ENCODE measurements around the gene CCL27.

Gene CCL27

GRCh38 chr9:34669809-34670562 is 7.5 kb upstream of the CCL27 start:
- no peaks in the 10 kb centered on the region for H4K20me1 ChIP-seq (ENCODE audit: insufficient read depth, low read length, poor library complexity, severe bottlenecking)
- H3K4me3 ChIP-seq (ENCODE audit: low read length, poor library complexity, severe bottlenecking) = no peak overlapping the region
- TF ChIP-seq EZH2phosphoT487 (IDR thresholded peaks at IDR 0.05; ENCODE audit: borderline replicate concordance) = no peak
- TF ChIP-seq CTCF (conservative IDR thresholded peaks at IDR 0.05; ENCODE audit: low read length) = no peak
- no peaks in the 10 kb centered on the region for H3K27me3 ChIP-seq (ENCODE audit: insufficient read depth, low read length, poor library complexity, severe bottlenecking)
- H3K4me2 ChIP-seq (ENCODE audit: low read depth, low read length, poor library complexity, severe bottlenecking) = no peak overlapping the region
- H3K9ac ChIP-seq (ENCODE audit: low read depth, low read length, poor library complexity, severe bottlenecking) = no peak overlapping the region
- no peaks in the 10 kb centered on the region for H3K4me1 ChIP-seq (ENCODE audit: insufficient read depth, low read length, poor library complexity, severe bottlenecking)
- H3K79me2 ChIP-seq (ENCODE audit: insufficient read depth, low read length) = no peaks in the 10 kb centered on the region
- no peaks in the 10 kb centered on the region for H3K9me3 ChIP-seq (ENCODE audit: insufficient read depth, low read depth, low read length)
- no peaks in the 10 kb centered on the region for H3K9me2 ChIP-seq (replicated peaks; ENCODE audit: low read depth, low read length)
- H3F3A ChIP-seq (ENCODE audit: low read depth) = no peaks in the 10 kb centered on the region
- no peak overlapping the region for H2AFZ ChIP-seq (ENCODE audit: low read length)
- H3K36me3 ChIP-seq (ENCODE audit: insufficient read depth, low read length) = no peaks in the 10 kb centered on the region

GRCh38 chr9:34665381-34666250 is 3.2 kb upstream of the CCL27 start:
- Histone ChIP-seq H3K36me3 (ENCODE audit: insufficient read depth, low read length) (no peaks in the 10 kb centered on the region), H2AFZ (ENCODE audit: low read length) (peak overlapping the region; percentile 76), H3K79me2 (ENCODE audit: insufficient read depth, low read length) (no peaks in the 10 kb centered on the region), H3K4me2 (ENCODE audit: low read depth, low read length, poor library complexity, severe bottlenecking) (peak overlapping the region; percentile 62), H3K9ac (ENCODE audit: low read depth, low read length, poor library complexity, severe bottlenecking) (peak overlapping the region; percentile 43), H4K20me1 (ENCODE audit: insufficient read depth, low read length, poor library complexity, severe bottlenecking) (no peaks in the 10 kb centered on the region), H3K4me1 (ENCODE audit: insufficient read depth, low read length, poor library complexity, severe bottlenecking) (peaks cover 7% of the 10 kb centered on the region), H3F3A (ENCODE audit: low read depth) (no peaks in the 10 kb centered on the region), H3K9me2 (replicated peaks; ENCODE audit: low read depth, low read length) (no peaks in the 10 kb centered on the region), H3K27me3 (ENCODE audit: insufficient read depth, low read length, poor library complexity, severe bottlenecking) (no peaks in the 10 kb centered on the region), H3K4me3 (ENCODE audit: low read length, poor library complexity, severe bottlenecking) (peak overlapping the region; percentile 66), H3K9me3 (ENCODE audit: insufficient read depth, low read depth, low read length) (no peaks in the 10 kb centered on the region)
- TF ChIP-seq CTCF (conservative IDR thresholded peaks at IDR 0.05; ENCODE audit: low read length) (no peak), EZH2phosphoT487 (IDR thresholded peaks at IDR 0.05; ENCODE audit: borderline replicate concordance) (no peak)

- TF ChIP-seq CTCF (conservative IDR thresholded peaks at IDR 0.05; ENCODE audit: low read length) = no peak
- no peak for TF ChIP-seq EZH2phosphoT487 (IDR thresholded peaks at IDR 0.05; ENCODE audit: borderline replicate concordance)
- H3K9ac ChIP-seq (ENCODE audit: low read depth, low read length, poor library complexity, severe bottlenecking) = peak overlapping the region; percentile 43
- peaks cover 7% of the 10 kb centered on the region for H3K4me1 ChIP-seq (ENCODE audit: insufficient read depth, low read length, poor library complexity, severe bottlenecking)
- H3K27me3 ChIP-seq (ENCODE audit: insufficient read depth, low read length, poor library complexity, severe bottlenecking) = no peaks in the 10 kb centered on the region
- H3K9me3 ChIP-seq (ENCODE audit: insufficient read depth, low read depth, low read length) = no peaks in the 10 kb centered on the region
- peak overlapping the region; percentile 76 for H2AFZ ChIP-seq (ENCODE audit: low read length)
- H3K4me2 ChIP-seq (ENCODE audit: low read depth, low read length, poor library complexity, severe bottlenecking) = peak overlapping the region; percentile 62
- H3K4me3 ChIP-seq (ENCODE audit: low read length, poor library complexity, severe bottlenecking) = peak overlapping the region; percentile 66
- no peaks in the 10 kb centered on the region for H3K79me2 ChIP-seq (ENCODE audit: insufficient read depth, low read length)
- H3F3A ChIP-seq (ENCODE audit: low read depth) = no peaks in the 10 kb centered on the region
- H3K36me3 ChIP-seq (ENCODE audit: insufficient read depth, low read length) = no peaks in the 10 kb centered on the region
- no peaks in the 10 kb centered on the region for H3K9me2 ChIP-seq (replicated peaks; ENCODE audit: low read depth, low read length)
- no peaks in the 10 kb centered on the region for H4K20me1 ChIP-seq (ENCODE audit: insufficient read depth, low read length, poor library complexity, severe bottlenecking)
Observed at GRCh38 chr9:34665067-34665380, 2.6 kb upstream of the CCL27 start.
